CD14-positive monocyte (primary cell): Measurements from ENCODE around the gene TMEFF2. TPM values are rescaled to one million over a fixed set of nuclear protein-coding genes. Genes with fewer than 3 reads are reported as not detected.

Experiments
- DNase-seq, 3 donors: peaks; one replicate each; pipeline ENCODE4 v3.0.0-alpha.2; 2011 to 2022
- H2AFZ ChIP-seq: 2 replicates; pipeline ENCODE4 v1.6.0; 2012; ENCODE audit warnings: mild to moderate bottlenecking, low read depth, low read length, inconsistent platforms; ENCODE audit not compliant: insufficient read depth, poor library complexity, severe bottlenecking
- H3K27ac ChIP-seq, 2 donors: 1 replicate in 1 of 2; 2 replicates in 1 of 2; pipeline ENCODE4 v1.5.1; 2012 to 2013; ENCODE audit warnings: low read length in 2 of 2, control low read depth in 1 of 2, inconsistent platforms in 1 of 2, low read depth in 1 of 2, mild to moderate bottlenecking in 1 of 2
- H3K27me3 ChIP-seq, 2 donors: one replicate each; pipeline versions ENCODE4 v1.6.0 to v1.6.1; 2011 to 2013; ENCODE audit warnings: low read length in 2 of 2; ENCODE audit not compliant: control insufficient read depth in 2 of 2, insufficient read depth in 2 of 2
- H3K36me3 ChIP-seq, 2 donors: replicated peaks in 1 of 2; 1 replicate in 1 of 2; 2 replicates in 1 of 2; pipeline versions ENCODE4 v1.5.1 to v1.6.1; 2012 to 2013; ENCODE audit warnings: low read length in 2 of 2, control low read depth in 1 of 2, inconsistent platforms in 1 of 2, mild to moderate bottlenecking in 1 of 2; ENCODE audit not compliant: insufficient read depth in 2 of 2, control insufficient read depth in 1 of 2
- H3K4me1 ChIP-seq, 2 donors: 1 replicate in 1 of 2; 2 replicates in 1 of 2; pipeline versions ENCODE4 v1.5.1 to v1.6.1; 2012 to 2013; ENCODE audit warnings: low read length in 2 of 2, control low read depth in 1 of 2, inconsistent platforms in 1 of 2, mild to moderate bottlenecking in 1 of 2, moderate library complexity in 1 of 2; ENCODE audit not compliant: insufficient read depth in 2 of 2, control insufficient read depth in 1 of 2
- H3K4me2 ChIP-seq: replicated peaks from 2 replicates; pipeline ENCODE3; 2012; ENCODE audit warnings: low read length, moderate library complexity, mild to moderate bottlenecking; ENCODE audit not compliant: poor library complexity, severe bottlenecking; ENCODE audit errors: extremely low read depth
- H3K4me3 ChIP-seq, 3 experiments: fragments of 200-600 bp in 1 of 3; sonication (generic) in 1 of 3; replicated peaks in 1 of 3; 1 replicate in 2 of 3; 2 replicates in 1 of 3; pipeline ENCODE4 v1.5.1; 2011 to 2013; ENCODE audit warnings: low read length in 3 of 3, mild to moderate bottlenecking in 3 of 3, control low read depth in 2 of 3, low read depth in 2 of 3, inconsistent platforms in 1 of 3, moderate library complexity in 1 of 3
- H3K79me2 ChIP-seq: 2 replicates; pipeline ENCODE4 v1.6.0; 2012; ENCODE audit warnings: mild to moderate bottlenecking, control low read depth, inconsistent platforms, low read length, moderate library complexity; ENCODE audit not compliant: insufficient read depth
- H3K9ac ChIP-seq: 2 replicates; pipeline ENCODE4 v1.6.0; 2017; ENCODE audit warnings: low read length, mild to moderate bottlenecking; ENCODE audit not compliant: insufficient read depth, poor library complexity, severe bottlenecking
- H3K9me3 ChIP-seq, 2 donors: replicated peaks in 1 of 2; 1 replicate in 1 of 2; 2 replicates in 1 of 2; pipeline versions ENCODE4 v1.5.1 to v1.6.1; 2012 to 2013; ENCODE audit warnings: low read length in 2 of 2, control low read depth in 1 of 2; ENCODE audit not compliant: control insufficient read depth in 1 of 2, insufficient read depth in 1 of 2
- H4K20me1 ChIP-seq: 2 replicates; pipeline ENCODE4 v1.6.0; 2012; ENCODE audit warnings: mild to moderate bottlenecking, low read length, control low read depth, moderate library complexity; ENCODE audit not compliant: insufficient read depth
- H3K27ac Mint-ChIP-seq, 7 donors: one replicate each; pipeline ENCODE4 v1.8.0; 2020; ENCODE audit warnings: mild to moderate bottlenecking in 7 of 7, mixed read lengths in 7 of 7, moderate library complexity in 6 of 7, inconsistent platforms in 2 of 7
- H3K27me3 Mint-ChIP-seq, 3 donors: one replicate each; pipeline ENCODE4 v1.8.0; 2021 to 2022; ENCODE audit warnings: low read depth in 3 of 3, mild to moderate bottlenecking in 3 of 3, mixed read lengths in 3 of 3, moderate library complexity in 3 of 3, inconsistent platforms in 1 of 3
- H3K36me3 Mint-ChIP-seq, 2 donors: one replicate each; pipeline ENCODE4 v1.8.0; 2020; ENCODE audit warnings: mixed read lengths in 2 of 2, inconsistent platforms in 1 of 2, mild to moderate bottlenecking in 1 of 2
- H3K4me1 Mint-ChIP-seq: one replicate; pipeline ENCODE4 v1.8.0; 2020; ENCODE audit warnings: mild to moderate bottlenecking, mixed read lengths
- H3K4me3 Mint-ChIP-seq, 2 donors: one replicate each; pipeline ENCODE4 v1.8.0; 2020; ENCODE audit warnings: mild to moderate bottlenecking in 2 of 2, mixed read lengths in 2 of 2, moderate library complexity in 1 of 2
- H3K9me3 Mint-ChIP-seq, 7 donors: one replicate each; pipeline ENCODE4 v1.8.0; 2020 to 2022; ENCODE audit warnings: mixed read lengths in 7 of 7, mild to moderate bottlenecking in 6 of 7, moderate library complexity in 6 of 7, inconsistent platforms in 2 of 7
- WGBS: methylation state at CpG from one replicate; pipeline ENCODE4 v1.1.5; 2013; ENCODE audit warnings: missing lambda C conversion rate; ENCODE audit not compliant: insufficient coverage; 5-methylcytosine and 5-hydroxymethylcytosine counted together
- intact Hi-C, 2 donors: fragments of 100-400 bp; cut with micrococcal nuclease; formaldehyde crosslinking; loops; one replicate each; pipeline versions ENCODE4 v1.15.0 to v1.15.1; 2023
- polyA plus RNA-seq, 3 donors: library from polyadenylated mRNA; depleted of rRNA in 1 of 3; unstranded in 2 of 3; stranded (reverse) in 1 of 3; fragments of 300-500 nt in 2 of 3; fragments of >200 nt in 1 of 3; fragmentation: Illumina TruSeq in 2 of 3; gene quantifications; 1 replicate in 2 of 3; 2 replicates in 1 of 3; pipeline ENCODE4 v1.2.3, GENCODE V29; 2012 to 2021
- TF ChIP-seq, protein P1 (sequence below): fragments of 200-600 bp; IDR thresholded peaks from one replicate; pipeline ENCODE4 v1.8.0; 2022; ENCODE audit warnings: antibody characterized with exemption, mild to moderate bottlenecking

TMEFF2 gene
- polyA plus RNA-seq, 3 donors, result not detected

- no peak for DNase-seq
- no peak overlapping the region for H3K4me2 ChIP-seq
- no peaks in the 10 kb centered on the region for H3K4me1 ChIP-seq
- H3K36me3 Mint-ChIP-seq, result no peaks in the 10 kb centered on the region
- TF ChIP-seq, protein P1, sequence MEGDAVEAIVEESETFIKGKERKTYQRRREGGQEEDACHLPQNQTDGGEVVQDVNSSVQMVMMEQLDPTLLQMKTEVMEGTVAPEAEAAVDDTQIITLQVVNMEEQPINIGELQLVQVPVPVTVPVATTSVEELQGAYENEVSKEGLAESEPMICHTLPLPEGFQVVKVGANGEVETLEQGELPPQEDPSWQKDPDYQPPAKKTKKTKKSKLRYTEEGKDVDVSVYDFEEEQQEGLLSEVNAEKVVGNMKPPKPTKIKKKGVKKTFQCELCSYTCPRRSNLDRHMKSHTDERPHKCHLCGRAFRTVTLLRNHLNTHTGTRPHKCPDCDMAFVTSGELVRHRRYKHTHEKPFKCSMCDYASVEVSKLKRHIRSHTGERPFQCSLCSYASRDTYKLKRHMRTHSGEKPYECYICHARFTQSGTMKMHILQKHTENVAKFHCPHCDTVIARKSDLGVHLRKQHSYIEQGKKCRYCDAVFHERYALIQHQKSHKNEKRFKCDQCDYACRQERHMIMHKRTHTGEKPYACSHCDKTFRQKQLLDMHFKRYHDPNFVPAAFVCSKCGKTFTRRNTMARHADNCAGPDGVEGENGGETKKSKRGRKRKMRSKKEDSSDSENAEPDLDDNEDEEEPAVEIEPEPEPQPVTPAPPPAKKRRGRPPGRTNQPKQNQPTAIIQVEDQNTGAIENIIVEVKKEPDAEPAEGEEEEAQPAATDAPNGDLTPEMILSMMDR, result no peak
- H3K4me3 ChIP-seq, result no peak overlapping the region
- H3K9ac ChIP-seq, result no peak overlapping the region
- no peaks in the 10 kb centered on the region for H3K9me3 ChIP-seq
- no peaks in the 10 kb centered on the region for H3K79me2 ChIP-seq
- H3K27me3 ChIP-seq, result no peaks in the 10 kb centered on the region
- H4K20me1 ChIP-seq, result no peaks in the 10 kb centered on the region
- H3K4me1 Mint-ChIP-seq, result no peaks in the 10 kb centered on the region
- H3K27me3 Mint-ChIP-seq, result peaks cover 0 to 2% (median 0%) of the 10 kb centered on the region in 3 donors
- H3K36me3 ChIP-seq, result no peaks in the 10 kb centered on the region
- peaks cover 0 to 3% (median 0%) of the 10 kb centered on the region in 7 donors for H3K9me3 Mint-ChIP-seq
- H2AFZ ChIP-seq, result no peak overlapping the region
- H3K27ac Mint-ChIP-seq, result no peak overlapping the region
- 95% methylated on average over 3 of the region's 3 CpGs for WGBS
- H3K27ac ChIP-seq, result no peak overlapping the region
- no peak overlapping the region for H3K4me3 Mint-ChIP-seq
- intact Hi-C loops, result no loop called here
Observed at GRCh38 chr2:191935247-191935646, 259.5 kb downstream of the TMEFF2 start.

DNA sequence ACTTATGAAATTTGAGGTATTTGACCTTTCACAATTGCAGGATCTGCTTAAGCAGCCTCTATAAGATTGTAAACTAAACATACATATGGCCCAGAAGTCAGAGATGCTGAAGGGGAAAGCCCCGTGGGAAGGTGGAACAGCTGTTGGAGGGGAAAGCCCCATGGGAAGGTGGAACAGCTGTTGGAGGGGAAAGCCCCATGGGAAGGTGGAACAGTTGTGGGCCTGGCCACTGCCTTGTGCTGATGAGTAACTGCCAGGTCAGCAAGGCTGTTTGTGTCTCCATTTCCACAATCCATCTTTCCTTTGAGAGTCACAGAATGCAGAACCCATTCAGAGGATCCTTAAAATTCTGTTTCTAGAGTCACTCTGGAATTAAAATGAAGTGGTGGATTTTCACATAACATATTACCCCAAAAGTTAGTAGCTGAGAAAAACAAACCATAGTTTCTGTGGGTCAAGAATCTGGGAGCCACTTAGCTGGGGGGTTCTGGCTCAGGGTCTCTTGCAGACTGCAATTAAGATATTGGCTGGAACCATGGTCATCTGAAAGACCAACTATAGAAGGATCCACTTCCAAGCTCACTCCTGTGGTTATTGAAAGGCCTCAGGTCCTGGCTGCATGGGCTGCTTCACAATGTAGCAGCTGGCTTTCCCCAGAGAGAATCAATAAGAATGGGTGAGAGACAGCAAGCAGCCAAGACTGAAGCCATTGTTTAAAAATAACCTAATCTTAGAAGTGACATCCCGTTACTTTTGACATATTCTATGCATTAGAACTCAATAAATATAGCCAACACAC is 261.2 kb downstream of the TMEFF2 start:
- Histone ChIP-seq H3K36me3 (no peaks in the 10 kb centered on the region), H3K27me3 (no peaks in the 10 kb centered on the region), H3K9ac (no peak overlapping the region), H3K27ac (no peak overlapping the region), H3K4me1 (no peaks in the 10 kb centered on the region), H3K9me3 (no peaks in the 10 kb centered on the region), H3K79me2 (no peaks in the 10 kb centered on the region), H3K4me2 (no peak overlapping the region), H4K20me1 (no peaks in the 10 kb centered on the region), H3K4me3 (no peak overlapping the region), H2AFZ (no peak overlapping the region)
- WGBS, result no CpG with 5 or more reads among the region's 2 CpGs
- TF ChIP-seq, protein P1, result no peak
- H3K27ac Mint-ChIP-seq, result no peak overlapping the region
- H3K36me3 Mint-ChIP-seq, result no peaks in the 10 kb centered on the region
- no peaks in the 10 kb centered on the region for H3K4me1 Mint-ChIP-seq
- no peak overlapping the region for H3K4me3 Mint-ChIP-seq
- peaks cover 0 to 3% (median 0%) of the 10 kb centered on the region in 7 donors for H3K9me3 Mint-ChIP-seq
- DNase-seq, result no peak
- intact Hi-C loops, result no loop called here
- peaks cover 0 to 2% (median 0%) of the 10 kb centered on the region in 3 donors for H3K27me3 Mint-ChIP-seq
